Left ventricle myocardium inferior (tissue), 1 donor: ENCODE results near the gene TGM1. TPM values are rescaled to one million over a fixed set of nuclear protein-coding genes. Genes with fewer than 3 reads are reported as not detected.

Experiments used
- DNase-seq: peaks from one replicate; pipeline ENCODE4 v3.0.0-alpha.2; 2020
- H3K27ac ChIP-seq: fragments of 200-600 bp; replicated peaks from 2 replicates; pipeline ENCODE4 v1.8.0; 2021
- H3K27me3 ChIP-seq: fragments of 200-600 bp; 2 replicates; pipeline ENCODE4 v1.8.0; 2021; ENCODE audit warnings: low read depth
- H3K36me3 ChIP-seq: fragments of 200-600 bp; 2 replicates; pipeline ENCODE4 v1.8.0; 2021
- H3K4me1 ChIP-seq: fragments of 200-600 bp; 2 replicates; pipeline ENCODE4 v1.8.0; 2021
- H3K4me3 ChIP-seq: fragments of 200-600 bp; 2 replicates; pipeline ENCODE4 v1.8.0; 2021; ENCODE audit warnings: mild to moderate bottlenecking, moderate library complexity
- H3K9me3 ChIP-seq: fragments of 200-600 bp; replicated peaks from 2 replicates; pipeline ENCODE4 v1.8.0; 2021
- intact Hi-C: fragments of 100-400 bp; cut with micrococcal nuclease; formaldehyde crosslinking; loops from one replicate; pipeline ENCODE4 v1.11.0; 2022
- total RNA-seq: library from RNA; stranded (reverse); fragmentation: NEBNext Ultra II Directional; extraction: Animal tissue kit (Norgen Biotek cat#: 25700); gene quantifications from one replicate; pipeline ENCODE4 v1.2.1, GENCODE V29; 2021
- TF ChIP-seq, protein P1 (sequence below): fragments of 200-600 bp; IDR thresholded peaks from 2 replicates; pipeline ENCODE4 v1.8.0; 2021; ENCODE audit warnings: antibody characterized with exemption, mild to moderate bottlenecking, borderline replicate concordance
- donor health status: DM: no; HTN: yes; CAD: no; lungs with severe emphysema.

The TGM1 gene
- total RNA-seq, 1 donor from 2014 or later, result 0.96 TPM

DNA sequence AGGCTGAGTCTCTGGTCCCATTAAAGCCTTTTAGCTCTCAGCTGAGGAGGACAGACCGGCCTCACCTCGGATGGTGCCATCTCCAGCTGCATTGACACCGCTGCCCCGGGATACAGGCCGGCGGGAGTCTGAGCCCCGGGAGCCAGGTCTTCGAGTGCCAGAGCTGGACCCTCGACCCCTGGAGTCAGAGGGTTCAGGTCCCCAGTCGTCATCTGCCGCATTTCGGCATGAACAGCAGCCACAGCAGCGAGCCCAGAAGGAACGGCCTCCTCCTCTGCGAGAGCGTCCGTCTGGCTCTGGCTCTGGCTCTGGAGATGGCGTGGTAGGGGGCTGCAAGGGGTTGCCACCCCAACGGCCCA is 1.0 kb downstream of the TGM1 start:
- DNase-seq, result no peak
- Histone ChIP-seq H3K4me3 (no peak overlapping the region), H3K4me1 (no peaks in the 10 kb centered on the region), H3K36me3 (peaks cover 16% of the 10 kb centered on the region), H3K27ac (no peak overlapping the region), H3K27me3 (no peaks in the 10 kb centered on the region), H3K9me3 (no peaks in the 10 kb centered on the region)
- intact Hi-C loops, result no loop called here
- TF ChIP-seq, protein P1, sequence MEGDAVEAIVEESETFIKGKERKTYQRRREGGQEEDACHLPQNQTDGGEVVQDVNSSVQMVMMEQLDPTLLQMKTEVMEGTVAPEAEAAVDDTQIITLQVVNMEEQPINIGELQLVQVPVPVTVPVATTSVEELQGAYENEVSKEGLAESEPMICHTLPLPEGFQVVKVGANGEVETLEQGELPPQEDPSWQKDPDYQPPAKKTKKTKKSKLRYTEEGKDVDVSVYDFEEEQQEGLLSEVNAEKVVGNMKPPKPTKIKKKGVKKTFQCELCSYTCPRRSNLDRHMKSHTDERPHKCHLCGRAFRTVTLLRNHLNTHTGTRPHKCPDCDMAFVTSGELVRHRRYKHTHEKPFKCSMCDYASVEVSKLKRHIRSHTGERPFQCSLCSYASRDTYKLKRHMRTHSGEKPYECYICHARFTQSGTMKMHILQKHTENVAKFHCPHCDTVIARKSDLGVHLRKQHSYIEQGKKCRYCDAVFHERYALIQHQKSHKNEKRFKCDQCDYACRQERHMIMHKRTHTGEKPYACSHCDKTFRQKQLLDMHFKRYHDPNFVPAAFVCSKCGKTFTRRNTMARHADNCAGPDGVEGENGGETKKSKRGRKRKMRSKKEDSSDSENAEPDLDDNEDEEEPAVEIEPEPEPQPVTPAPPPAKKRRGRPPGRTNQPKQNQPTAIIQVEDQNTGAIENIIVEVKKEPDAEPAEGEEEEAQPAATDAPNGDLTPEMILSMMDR, result no peak

DNA sequence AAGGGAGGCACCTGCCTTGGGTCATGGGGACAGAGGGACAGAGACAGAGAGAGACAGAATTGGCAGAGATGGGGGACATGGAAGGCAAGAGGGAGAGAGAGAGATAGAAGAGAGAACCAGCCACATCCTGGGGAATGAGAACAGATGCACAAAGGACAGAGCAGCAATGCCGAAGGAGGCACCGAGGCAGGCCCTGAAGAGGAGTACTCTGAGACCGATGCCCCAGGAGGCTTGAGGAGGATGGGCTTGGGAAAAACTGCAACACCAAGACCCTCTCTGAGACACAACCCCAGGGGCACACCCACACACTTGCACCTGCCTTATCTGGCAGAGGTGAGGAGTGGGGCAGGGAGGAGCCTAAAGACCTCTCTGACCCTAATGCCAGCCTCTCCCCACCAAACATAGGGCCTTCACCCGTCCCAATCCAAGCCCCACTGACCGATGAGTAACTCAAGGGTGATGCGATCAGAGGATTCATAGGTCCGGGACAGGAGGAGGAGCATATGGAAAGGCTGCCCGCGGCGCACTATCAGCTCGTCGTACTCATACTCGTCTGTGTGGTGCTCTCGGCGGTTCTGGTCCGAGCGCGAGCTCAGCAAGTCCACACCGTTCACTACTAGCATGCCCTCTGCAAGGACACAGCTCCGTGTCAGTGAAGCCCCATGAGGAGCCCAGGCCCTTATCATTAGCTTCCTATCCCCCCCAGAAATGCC is 1.6 kb downstream of the TGM1 start:
- intact Hi-C loops, result no loop called here
- DNase-seq, result no peak
- Histone ChIP-seq H3K4me1 (no peaks in the 10 kb centered on the region), H3K36me3 (peaks cover 11% of the 10 kb centered on the region), H3K9me3 (no peaks in the 10 kb centered on the region), H3K27ac (no peak overlapping the region), H3K27me3 (no peaks in the 10 kb centered on the region), H3K4me3 (no peak overlapping the region)
- TF ChIP-seq, protein P1, result no peak

DNA sequence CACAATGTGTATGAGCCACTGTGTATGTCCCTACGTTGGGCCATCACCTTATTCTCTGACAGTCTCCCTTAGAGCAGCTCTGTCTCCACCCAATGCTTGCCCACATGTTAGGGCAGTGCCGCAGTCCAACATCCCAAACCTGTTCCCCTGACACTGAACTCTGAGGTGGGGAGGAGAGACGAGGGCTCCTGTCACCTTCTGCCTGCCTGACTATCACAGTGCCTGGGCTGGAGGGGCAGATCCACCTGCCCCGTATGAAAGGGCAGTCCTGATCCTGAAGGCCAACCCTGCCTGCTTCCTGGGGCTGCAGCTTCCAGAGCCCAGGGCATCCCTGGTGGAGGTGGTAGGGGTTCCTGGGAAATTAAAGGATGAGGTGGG is 2.2 kb downstream of the TGM1 start:
- H3K27ac ChIP-seq, result no peak overlapping the region
- TF ChIP-seq, protein P1, result no peak
- no peak for DNase-seq
- no peaks in the 10 kb centered on the region for H3K9me3 ChIP-seq
- no peak overlapping the region for H3K4me3 ChIP-seq
- no peaks in the 10 kb centered on the region for H3K27me3 ChIP-seq
- no peaks in the 10 kb centered on the region for H3K4me1 ChIP-seq
- H3K36me3 ChIP-seq, result peaks cover 4% of the 10 kb centered on the region
- intact Hi-C loops, result no loop called here

- Histone ChIP-seq H3K4me3 (no peak overlapping the region), H3K4me1 (no peaks in the 10 kb centered on the region), H3K27me3 (no peaks in the 10 kb centered on the region), H3K9me3 (no peaks in the 10 kb centered on the region), H3K36me3 (no peaks in the 10 kb centered on the region), H3K27ac (no peak overlapping the region)
- TF ChIP-seq, protein P1, result no peak
- no peak for DNase-seq
- intact Hi-C loops, result no loop called here
Observed at GRCh38 chr14:24260026-24260779, 2.8 kb downstream of the TGM1 start.

DNA sequence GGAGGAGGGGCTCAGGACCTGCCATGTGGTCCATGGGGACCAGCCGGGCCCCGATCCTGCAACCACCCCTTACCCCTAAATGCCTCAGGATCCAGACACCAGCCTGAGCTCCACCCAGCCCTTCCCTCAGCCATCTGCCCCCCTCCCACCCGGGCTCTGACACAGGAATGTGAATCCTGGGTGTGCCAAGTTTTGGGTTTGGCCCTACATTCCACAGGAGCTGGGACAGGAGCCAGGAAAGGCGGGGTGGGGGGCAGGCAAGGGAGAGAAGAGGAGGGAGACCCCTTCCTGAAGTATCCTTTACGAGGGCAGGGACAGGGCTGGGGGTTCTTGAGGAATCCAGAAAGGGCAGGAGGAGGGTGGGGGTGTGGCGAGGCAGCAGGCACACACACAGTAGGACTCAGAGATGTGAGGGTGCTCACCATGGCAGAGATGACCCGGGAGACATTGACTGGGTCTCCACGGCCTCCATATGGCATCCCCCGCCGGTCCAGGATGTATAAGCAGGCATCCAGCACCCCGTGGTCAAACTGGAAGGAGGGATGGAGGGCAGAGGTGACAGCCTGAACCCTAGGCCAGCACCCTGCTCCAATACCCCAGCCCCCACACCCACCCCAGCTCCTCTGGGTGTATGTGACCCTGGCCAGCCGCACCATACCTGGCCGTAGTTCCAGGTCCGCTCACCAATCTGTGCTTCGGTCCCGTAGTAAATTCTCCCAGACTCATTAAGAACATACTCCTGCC is 3.5 kb downstream of the TGM1 start:
- TF ChIP-seq, protein P1, result no peak

More for the DNA sequence above, 3.5 kb downstream of the TGM1 start:
- H3K9me3 ChIP-seq, result no peaks in the 10 kb centered on the region
- H3K27ac ChIP-seq, result no peak overlapping the region
- H3K27me3 ChIP-seq, result no peaks in the 10 kb centered on the region
- no peaks in the 10 kb centered on the region for H3K4me1 ChIP-seq
- no peaks in the 10 kb centered on the region for H3K36me3 ChIP-seq
- H3K4me3 ChIP-seq, result no peak overlapping the region
- intact Hi-C loops, result no loop called here
- DNase-seq, result no peak
